ENCODE measurements around the gene CACHD1. TPM values are rescaled to one million over a fixed set of nuclear protein-coding genes. Genes with fewer than 3 reads are reported as not detected.

The CACHD1 gene
- total RNA-seq, 1 donor, result 7.3 TPM

DNA sequence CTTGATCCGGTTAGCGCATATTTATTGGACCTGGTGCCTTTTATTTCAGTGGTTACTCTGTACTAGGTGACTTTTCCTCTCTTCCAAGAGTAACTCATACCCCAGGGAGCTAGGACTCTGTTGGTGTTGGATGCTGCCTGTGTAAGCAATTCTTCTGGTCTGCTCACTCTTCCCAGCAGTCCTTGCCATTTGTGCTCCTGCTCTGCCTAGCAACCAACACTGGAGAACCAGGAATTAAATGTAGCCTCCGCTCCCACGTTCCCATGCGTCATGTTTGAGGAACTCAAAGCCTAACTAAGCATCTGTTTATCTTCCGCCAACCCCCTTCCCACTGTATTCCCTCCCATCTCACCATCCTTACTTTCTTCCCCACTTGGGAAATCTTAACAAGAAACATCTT lies 209.2 kb downstream of the CACHD1 start:
- TF ChIP-seq, protein P1, sequence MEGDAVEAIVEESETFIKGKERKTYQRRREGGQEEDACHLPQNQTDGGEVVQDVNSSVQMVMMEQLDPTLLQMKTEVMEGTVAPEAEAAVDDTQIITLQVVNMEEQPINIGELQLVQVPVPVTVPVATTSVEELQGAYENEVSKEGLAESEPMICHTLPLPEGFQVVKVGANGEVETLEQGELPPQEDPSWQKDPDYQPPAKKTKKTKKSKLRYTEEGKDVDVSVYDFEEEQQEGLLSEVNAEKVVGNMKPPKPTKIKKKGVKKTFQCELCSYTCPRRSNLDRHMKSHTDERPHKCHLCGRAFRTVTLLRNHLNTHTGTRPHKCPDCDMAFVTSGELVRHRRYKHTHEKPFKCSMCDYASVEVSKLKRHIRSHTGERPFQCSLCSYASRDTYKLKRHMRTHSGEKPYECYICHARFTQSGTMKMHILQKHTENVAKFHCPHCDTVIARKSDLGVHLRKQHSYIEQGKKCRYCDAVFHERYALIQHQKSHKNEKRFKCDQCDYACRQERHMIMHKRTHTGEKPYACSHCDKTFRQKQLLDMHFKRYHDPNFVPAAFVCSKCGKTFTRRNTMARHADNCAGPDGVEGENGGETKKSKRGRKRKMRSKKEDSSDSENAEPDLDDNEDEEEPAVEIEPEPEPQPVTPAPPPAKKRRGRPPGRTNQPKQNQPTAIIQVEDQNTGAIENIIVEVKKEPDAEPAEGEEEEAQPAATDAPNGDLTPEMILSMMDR (IDR thresholded peaks at IDR 0.05; ENCODE audit: insufficient read depth, low read length), result no peak
- no peak for DNase-seq (ENCODE audit: low read depth)
- no peak overlapping the region for H3K4me3 ChIP-seq (ENCODE audit: low read depth, low read length)

DNA sequence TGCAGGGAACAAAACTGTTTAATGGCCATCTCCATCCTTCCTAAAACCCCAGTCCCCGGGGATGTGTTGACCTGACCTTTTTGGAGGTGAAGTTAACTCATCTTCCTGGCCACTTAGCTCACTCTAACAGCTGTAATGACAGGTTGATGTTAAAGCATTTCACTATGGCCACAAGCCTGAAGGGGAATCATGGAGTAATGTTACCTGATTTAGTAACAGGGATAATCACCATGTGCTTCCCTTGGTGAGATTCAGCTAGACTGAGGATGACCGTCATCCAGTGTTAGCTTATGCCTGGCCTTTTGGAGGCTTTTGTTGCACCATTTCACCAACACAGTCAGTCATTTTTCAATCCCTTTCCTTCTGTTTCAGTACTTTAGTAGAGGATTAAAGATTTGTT lies 210.7 kb downstream of the CACHD1 start:
- DNase-seq (ENCODE audit: low read depth), result no peak

DNA sequence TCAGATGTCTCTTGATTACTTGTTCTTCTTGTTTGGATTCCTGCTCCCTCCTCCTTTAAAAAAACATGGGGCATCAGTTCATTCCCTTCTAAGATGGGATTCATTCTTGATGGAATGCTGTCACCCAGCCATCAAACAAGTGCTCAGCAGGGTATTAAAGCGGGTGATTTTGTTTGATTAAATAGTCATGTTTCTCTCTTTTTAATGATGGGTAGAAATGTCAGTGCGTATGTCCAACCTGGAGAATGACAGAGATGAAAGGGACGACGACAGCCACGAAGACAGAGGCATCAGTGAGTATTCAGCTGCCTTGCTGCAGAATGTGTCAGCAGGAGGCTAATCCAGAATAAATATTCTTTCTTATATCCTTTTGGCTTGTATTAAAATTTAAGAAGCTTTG lies 211.1 kb downstream of the CACHD1 start:
- no peak overlapping the region for H3K4me3 ChIP-seq (ENCODE audit: low read depth, low read length)
- TF ChIP-seq, protein P1 (IDR thresholded peaks at IDR 0.05; ENCODE audit: insufficient read depth, low read length), result no peak
- no peak for DNase-seq (ENCODE audit: low read depth)

More for the DNA sequence above, 210.7 kb downstream of the CACHD1 start:
- TF ChIP-seq, protein P1 (IDR thresholded peaks at IDR 0.05; ENCODE audit: insufficient read depth, low read length), result no peak
- H3K4me3 ChIP-seq (ENCODE audit: low read depth, low read length), result no peak overlapping the region

DNA sequence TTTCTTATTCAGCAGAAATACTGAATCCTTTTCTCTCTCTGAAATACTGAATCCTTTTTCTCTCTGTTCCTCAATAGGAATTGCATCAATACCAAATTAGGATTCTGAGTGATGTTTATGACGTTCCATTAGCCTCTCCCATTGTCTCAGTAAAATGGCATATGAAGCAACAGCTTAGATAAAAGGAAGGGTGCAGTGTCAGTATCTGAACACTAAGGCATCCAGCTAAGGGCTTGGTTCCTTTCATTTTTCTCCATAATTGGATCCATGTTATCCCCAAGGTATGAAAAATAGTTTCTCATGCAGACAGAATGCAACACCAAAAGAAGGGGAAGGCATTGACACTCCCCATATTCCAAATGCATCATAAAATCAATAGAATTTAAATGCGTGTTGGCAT lies 213.5 kb downstream of the CACHD1 start:
- DNase-seq (ENCODE audit: low read depth), result no peak
- H3K4me3 ChIP-seq (ENCODE audit: low read depth, low read length), result no peak overlapping the region
- TF ChIP-seq, protein P1 (IDR thresholded peaks at IDR 0.05; ENCODE audit: insufficient read depth, low read length), result no peak

DNA sequence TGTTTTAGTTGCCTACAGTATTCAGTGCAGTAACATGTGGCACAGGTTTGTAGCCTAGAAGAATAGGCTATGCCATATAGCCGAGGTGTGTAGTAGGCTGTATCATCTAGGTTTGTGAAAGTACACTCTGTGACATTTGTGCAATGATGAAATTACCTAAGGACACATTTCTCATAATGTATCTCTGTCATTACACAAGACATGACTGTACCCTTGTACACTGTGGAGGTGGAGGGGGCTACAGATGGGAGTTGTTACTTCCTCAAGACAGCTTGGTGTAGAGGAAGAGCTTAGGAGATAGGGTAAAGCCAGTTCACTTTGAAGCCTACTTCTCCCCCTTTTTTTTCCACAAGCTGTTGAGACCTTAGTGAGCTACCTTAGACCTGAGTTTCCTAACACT lies 215.3 kb downstream of the CACHD1 start:
- TF ChIP-seq, protein P1 (IDR thresholded peaks at IDR 0.05; ENCODE audit: insufficient read depth, low read length), result no peak
- no peak overlapping the region for H3K4me3 ChIP-seq (ENCODE audit: low read depth, low read length)
- DNase-seq (ENCODE audit: low read depth), result no peak

DNA sequence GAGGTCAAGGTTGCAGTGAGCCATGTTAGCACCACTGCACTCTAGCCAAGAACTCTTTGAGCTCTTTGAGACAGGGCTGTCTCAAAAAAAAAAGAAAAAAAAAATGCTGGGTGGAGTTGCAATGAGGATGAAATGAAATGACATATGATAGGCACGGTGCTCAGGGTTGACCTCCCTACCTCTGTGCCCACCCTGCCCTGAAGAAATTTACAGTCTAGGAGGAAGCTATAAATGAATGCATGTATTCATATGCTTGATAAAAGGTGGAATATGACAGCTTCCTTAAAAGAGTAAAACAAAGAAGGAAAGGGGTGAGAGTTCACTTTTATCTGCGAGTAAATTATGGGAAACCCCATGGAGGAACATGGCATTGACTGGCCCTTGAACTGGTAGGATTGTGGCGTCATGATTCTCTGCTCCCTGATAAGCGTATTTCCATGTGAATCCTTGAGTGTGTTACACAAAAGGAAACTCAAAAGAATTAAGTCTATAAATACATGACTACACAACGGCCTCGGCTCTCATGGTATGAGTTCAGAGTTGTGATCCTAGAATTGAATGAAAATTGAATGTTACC lies 215.9 kb downstream of the CACHD1 start:
- DNase-seq (ENCODE audit: low read depth), result no peak
- TF ChIP-seq, protein P1 (IDR thresholded peaks at IDR 0.05; ENCODE audit: insufficient read depth, low read length), result no peak
- H3K4me3 ChIP-seq (ENCODE audit: low read depth, low read length), result no peak overlapping the region

All from fibroblast of the aortic adventitia (primary cell).